ENCODE measurements around the gene EFCAB5. TPM values are rescaled to one million over a fixed set of nuclear protein-coding genes. Genes with fewer than 3 reads are reported as not detected.

EFCAB5 gene
- total and polyA plus RNA-seq, 2 of the 13 experiments (the other 11 are each of a cell fraction or from before 2014, with no cell fraction given): 0.15 TPM; not detected in 1

DNA sequence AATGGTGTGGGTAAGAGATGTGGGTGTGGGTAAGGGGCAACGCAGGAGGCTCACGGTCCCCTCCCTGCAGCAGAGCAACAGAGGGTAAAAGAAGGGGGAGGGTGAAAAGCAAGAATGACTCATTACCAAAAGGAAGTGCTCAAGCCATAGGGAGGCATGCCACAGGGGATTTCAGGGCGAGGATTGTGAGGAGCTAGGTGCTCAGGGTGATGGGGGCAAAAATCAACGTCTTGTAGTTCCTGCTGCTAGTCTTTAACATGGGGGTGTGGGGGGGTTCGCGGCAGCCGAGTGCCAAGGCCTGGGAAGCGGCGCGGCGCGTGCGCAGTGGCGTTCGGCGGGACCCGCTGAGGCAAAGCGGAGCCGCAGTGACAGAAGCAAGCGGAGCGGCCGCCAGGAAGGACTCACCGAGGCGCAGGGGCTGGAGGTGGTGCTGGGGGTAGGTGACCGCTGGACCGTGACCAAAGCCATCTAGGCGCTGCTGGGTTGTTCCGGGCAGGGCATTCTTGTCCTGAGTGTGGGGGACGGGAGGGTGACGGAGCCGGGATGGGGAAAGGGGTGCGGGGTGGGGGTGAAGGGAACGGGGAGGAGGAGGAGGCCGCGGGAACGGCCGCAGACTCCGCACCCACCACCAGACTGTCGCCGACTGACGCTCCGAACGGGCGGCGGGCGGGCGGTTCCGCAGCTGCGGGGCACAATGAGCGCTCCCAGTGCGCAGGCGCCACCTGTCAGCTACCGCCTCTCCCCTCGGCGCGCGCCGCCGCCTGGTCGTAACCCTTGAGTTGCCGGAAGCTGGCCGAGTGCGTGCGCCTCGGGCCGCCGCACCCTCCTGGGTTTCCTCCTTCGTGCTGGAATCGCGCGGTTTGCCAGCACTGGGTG is 11.7 kb upstream of the EFCAB5 start, which contains the start of gene SSH2 (continued):
- TF ChIP-seq SP5 (CRISPR knock-in tag; IDR thresholded peaks at IDR 0.05; ENCODE audit: borderline replicate concordance, low read depth): 0 out of 2 replicates have a peak, but pooled peaks have one; percentile 7
- TF ChIP-seq, protein P1, sequence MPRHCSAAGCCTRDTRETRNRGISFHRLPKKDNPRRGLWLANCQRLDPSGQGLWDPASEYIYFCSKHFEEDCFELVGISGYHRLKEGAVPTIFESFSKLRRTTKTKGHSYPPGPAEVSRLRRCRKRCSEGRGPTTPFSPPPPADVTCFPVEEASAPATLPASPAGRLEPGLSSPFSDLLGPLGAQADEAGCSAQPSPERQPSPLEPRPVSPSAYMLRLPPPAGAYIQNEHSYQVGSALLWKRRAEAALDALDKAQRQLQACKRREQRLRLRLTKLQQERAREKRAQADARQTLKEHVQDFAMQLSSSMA (CRISPR knock-in tag; IDR thresholded peaks at IDR 0.05): no peak
- TF ChIP-seq, protein P2, sequence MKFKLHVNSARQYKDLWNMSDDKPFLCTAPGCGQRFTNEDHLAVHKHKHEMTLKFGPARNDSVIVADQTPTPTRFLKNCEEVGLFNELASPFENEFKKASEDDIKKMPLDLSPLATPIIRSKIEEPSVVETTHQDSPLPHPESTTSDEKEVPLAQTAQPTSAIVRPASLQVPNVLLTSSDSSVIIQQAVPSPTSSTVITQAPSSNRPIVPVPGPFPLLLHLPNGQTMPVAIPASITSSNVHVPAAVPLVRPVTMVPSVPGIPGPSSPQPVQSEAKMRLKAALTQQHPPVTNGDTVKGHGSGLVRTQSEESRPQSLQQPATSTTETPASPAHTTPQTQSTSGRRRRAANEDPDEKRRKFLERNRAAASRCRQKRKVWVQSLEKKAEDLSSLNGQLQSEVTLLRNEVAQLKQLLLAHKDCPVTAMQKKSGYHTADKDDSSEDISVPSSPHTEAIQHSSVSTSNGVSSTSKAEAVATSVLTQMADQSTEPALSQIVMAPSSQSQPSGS (CRISPR knock-in tag; IDR thresholded peaks at IDR 0.05): no peak
- TF ChIP-seq, protein P3, sequence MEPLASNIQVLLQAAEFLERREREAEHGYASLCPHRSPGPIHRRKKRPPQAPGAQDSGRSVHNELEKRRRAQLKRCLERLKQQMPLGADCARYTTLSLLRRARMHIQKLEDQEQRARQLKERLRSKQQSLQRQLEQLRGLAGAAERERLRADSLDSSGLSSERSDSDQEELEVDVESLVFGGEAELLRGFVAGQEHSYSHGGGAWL (CRISPR knock-in tag; IDR thresholded peaks at IDR 0.05): peak; percentile 62; the same call in 1 of the 2 replicates
- TF ChIP-seq PAF1 (CRISPR knock-in tag; IDR thresholded peaks at IDR 0.05): no peak
- TF ChIP-seq ZNF460 (CRISPR knock-in tag; IDR thresholded peaks at IDR 0.05; ENCODE audit: borderline replicate concordance): no peak
- TF ChIP-seq, protein P4, sequence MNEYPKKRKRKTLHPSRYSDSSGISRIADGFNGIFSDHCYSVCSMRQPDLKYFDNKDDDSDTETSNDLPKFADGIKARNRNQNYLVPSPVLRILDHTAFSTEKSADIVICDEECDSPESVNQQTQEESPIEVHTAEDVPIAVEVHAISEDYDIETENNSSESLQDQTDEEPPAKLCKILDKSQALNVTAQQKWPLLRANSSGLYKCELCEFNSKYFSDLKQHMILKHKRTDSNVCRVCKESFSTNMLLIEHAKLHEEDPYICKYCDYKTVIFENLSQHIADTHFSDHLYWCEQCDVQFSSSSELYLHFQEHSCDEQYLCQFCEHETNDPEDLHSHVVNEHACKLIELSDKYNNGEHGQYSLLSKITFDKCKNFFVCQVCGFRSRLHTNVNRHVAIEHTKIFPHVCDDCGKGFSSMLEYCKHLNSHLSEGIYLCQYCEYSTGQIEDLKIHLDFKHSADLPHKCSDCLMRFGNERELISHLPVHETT (CRISPR knock-in tag; conservative IDR thresholded peaks at IDR 0.05): no peak
- no peak for TF ChIP-seq ZNF83 (CRISPR knock-in tag; IDR thresholded peaks at IDR 0.05; ENCODE audit: borderline replicate concordance)
- no peak for TF ChIP-seq NFE2 (CRISPR knock-in tag; IDR thresholded peaks at IDR 0.05)
- no peak for TF ChIP-seq HNF4A (CRISPR knock-in tag; IDR thresholded peaks at IDR 0.05)
- TF ChIP-seq NCOA5 (CRISPR knock-in tag; IDR thresholded peaks at IDR 0.05): no peak
- TF ChIP-seq, protein P5, sequence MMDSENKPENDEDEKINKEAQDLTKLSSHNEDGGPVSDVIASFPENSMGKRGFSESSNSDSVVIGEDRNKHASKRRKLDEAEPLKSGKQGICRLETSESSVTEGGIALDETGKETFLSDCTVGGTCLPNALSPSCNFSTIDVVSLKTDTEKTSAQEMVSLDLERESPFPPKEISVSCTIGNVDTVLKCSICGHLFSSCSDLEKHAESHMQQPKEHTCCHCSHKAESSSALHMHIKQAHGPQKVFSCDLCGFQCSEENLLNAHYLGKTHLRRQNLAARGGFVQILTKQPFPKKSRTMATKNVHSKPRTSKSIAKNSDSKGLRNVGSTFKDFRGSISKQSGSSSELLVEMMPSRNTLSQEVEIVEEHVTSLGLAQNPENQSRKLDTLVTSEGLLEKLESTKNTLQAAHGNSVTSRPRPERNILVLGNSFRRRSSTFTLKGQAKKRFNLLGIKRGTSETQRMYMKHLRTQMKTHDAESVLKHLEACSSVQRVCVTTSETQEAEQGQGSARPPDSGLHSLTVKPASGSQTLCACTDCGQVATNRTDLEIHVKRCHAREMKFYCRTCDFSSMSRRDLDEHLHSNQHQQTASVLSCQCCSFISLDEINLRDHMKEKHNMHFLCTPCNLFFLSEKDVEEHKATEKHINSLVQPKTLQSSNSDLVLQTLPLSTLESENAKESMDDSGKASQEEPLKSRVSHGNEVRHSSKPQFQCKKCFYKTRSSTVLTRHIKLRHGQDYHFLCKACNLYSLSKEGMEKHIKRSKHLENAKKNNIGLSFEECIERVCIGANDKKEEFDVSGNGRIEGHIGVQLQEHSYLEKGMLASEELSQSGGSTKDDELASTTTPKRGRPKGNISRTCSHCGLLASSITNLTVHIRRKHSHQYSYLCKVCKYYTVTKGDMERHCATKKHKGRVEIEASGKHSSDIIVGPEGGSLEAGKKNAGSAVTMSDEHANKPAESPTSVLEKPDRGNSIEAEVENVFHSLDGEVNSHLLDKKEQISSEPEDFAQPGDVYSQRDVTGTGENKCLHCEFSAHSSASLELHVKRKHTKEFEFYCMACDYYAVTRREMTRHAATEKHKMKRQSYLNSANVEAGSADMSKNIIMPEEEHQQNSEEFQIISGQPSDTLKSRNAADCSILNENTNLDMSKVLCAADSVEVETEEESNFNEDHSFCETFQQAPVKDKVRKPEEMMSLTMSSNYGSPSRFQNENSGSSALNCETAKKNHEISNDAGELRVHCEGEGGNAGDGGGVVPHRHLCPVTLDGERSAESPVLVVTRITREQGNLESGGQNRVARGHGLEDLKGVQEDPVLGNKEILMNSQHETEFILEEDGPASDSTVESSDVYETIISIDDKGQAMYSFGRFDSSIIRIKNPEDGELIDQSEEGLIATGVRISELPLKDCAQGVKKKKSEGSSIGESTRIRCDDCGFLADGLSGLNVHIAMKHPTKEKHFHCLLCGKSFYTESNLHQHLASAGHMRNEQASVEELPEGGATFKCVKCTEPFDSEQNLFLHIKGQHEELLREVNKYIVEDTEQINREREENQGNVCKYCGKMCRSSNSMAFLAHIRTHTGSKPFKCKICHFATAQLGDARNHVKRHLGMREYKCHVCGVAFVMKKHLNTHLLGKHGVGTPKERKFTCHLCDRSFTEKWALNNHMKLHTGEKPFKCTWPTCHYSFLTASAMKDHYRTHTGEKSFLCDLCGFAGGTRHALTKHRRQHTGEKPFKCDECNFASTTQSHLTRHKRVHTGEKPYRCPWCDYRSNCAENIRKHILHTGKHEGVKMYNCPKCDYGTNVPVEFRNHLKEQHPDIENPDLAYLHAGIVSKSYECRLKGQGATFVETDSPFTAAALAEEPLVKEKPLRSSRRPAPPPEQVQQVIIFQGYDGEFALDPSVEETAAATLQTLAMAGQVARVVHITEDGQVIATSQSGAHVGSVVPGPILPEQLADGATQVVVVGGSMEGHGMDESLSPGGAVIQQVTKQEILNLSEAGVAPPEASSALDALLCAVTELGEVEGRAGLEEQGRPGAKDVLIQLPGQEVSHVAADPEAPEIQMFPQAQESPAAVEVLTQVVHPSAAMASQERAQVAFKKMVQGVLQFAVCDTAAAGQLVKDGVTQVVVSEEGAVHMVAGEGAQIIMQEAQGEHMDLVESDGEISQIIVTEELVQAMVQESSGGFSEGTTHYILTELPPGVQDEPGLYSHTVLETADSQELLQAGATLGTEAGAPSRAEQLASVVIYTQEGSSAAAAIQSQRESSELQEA (CRISPR knock-in tag; IDR thresholded peaks at IDR 0.05; ENCODE audit: not compliant biosample characterization): no peak
- TF ChIP-seq, protein P6, sequence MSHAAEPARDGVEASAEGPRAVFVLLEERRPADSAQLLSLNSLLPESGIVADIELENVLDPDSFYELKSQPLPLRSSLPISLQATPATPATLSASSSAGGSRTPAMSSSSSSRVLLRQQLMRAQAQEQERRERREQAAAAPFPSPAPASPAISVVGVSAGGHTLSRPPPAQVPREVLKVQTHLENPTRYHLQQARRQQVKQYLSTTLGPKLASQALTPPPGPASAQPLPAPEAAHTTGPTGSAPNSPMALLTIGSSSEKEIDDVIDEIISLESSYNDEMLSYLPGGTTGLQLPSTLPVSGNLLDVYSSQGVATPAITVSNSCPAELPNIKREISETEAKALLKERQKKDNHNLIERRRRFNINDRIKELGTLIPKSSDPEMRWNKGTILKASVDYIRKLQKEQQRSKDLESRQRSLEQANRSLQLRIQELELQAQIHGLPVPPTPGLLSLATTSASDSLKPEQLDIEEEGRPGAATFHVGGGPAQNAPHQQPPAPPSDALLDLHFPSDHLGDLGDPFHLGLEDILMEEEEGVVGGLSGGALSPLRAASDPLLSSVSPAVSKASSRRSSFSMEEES (CRISPR knock-in tag; IDR thresholded peaks at IDR 0.05): no peak; the same call in 1 of the 2 replicates
